Inflammatory macrophage (primary cell): Measurements from ENCODE around the gene NMRK1.

ENCODE experiments used
- DNase-seq, 2 donors: peaks; one replicate each; pipeline ENCODE4 v3.0.0-alpha.2; 2020 to 2022

Gene NMRK1

GRCh38 chr9:75054368-75055001 lies 33.5 kb downstream of the NMRK1 start:
- no peak for DNase-seq

GRCh38 chr9:75053869-75054268 lies 34.1 kb downstream of the NMRK1 start:
- no peak for DNase-seq

- DNase-seq: no peak
These were observed 36.7 kb downstream of the NMRK1 start for GRCh38 chr9:75051285-75051684.

- no peak for DNase-seq
These were observed 40.4 kb downstream of the NMRK1 start for GRCh38 chr9:75047506-75047905.

- DNase-seq: no peak
These were observed 41.1 kb downstream of the NMRK1 start for GRCh38 chr9:75046725-75047345.

- DNase-seq: no peak
These were observed 46.9 kb downstream of the NMRK1 start for GRCh38 chr9:75041041-75041440.

- DNase-seq: peak in 1 of 2 donors; percentile 11
These were observed 48.2 kb downstream of the NMRK1 start for GRCh38 chr9:75039801-75040200.

GRCh38 chr9:75039009-75039408 lies 48.9 kb downstream of the NMRK1 start:
- DNase-seq: no peak

GRCh38 chr9:75036793-75037192 lies 51.2 kb downstream of the NMRK1 start:
- no peak for DNase-seq

- no peak for DNase-seq
These were observed 54.0 kb downstream of the NMRK1 start for GRCh38 chr9:75033791-75034473.

- peak; percentile 41 to 60 for DNase-seq
These were observed 60.5 kb downstream of the NMRK1 start for GRCh38 chr9:75027187-75028107.

GRCh38 chr9:75023846-75024245 lies 64.1 kb downstream of the NMRK1 start:
- DNase-seq: no peak

GRCh38 chr9:75019654-75020053 lies 68.3 kb downstream of the NMRK1 start:
- DNase-seq: no peak

- DNase-seq: no peak
These were observed 68.9 kb downstream of the NMRK1 start for GRCh38 chr9:75019022-75019421.

GRCh38 chr9:75017378-75017777 lies 70.6 kb downstream of the NMRK1 start:
- DNase-seq: no peak

- DNase-seq: no peak
These were observed 74.2 kb downstream of the NMRK1 start for GRCh38 chr9:75013735-75014134.
